ENCODE results near the gene MPP1. TPM values are rescaled to one million over a fixed set of nuclear protein-coding genes. Genes with fewer than 3 reads are reported as not detected.

Gene MPP1
- total and polyA plus RNA-seq, 2 of the 8 experiments (the other 6 are each of a cell fraction or from before 2014, with no cell fraction given), result 7.6 to 13.4 TPM

DNA sequence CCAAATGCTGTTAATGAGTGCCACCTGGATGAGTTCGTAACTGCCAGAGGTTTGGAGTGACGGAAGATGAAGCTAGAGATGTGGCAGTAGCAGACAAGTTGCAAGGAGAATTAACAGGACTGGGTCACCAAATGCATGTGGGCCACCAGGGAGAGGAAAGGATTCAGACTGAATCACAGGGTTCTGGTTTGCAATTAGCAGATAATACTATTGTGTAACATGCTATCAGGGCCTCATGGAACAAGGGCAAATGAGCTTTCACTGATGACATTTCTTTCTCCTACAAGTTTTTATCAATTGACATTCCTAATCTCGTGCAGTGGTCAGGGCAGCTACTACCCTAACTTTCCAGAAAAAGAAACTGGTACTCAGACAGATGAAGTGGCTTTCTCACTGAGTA lies 75.8 kb downstream of the MPP1 start:
- Histone ChIP-seq H3K56ac (replicated peaks; ENCODE audit: insufficient read length, low read depth, low read length) (no peak overlapping the region), H3K4ac (replicated peaks; ENCODE audit: insufficient read length, low read depth, low read length) (no peak overlapping the region), H3K79me2 (ENCODE audit: control insufficient read depth in 1 of 2, insufficient read depth in 2 of 2, low read length in 2 of 2) (no peaks in the 10 kb centered on the region), H3K18ac (ENCODE audit: extremely low read depth, low read length) (no peak overlapping the region), H2BK5ac (ENCODE audit: low read depth, low read length) (no peak overlapping the region), H3K23me2 (ENCODE audit: low read depth, low read length) (no peaks in the 10 kb centered on the region), H2BK120ac (replicated peaks; ENCODE audit: low read depth, low read length) (no peak overlapping the region), H3K27ac (ENCODE audit: low read depth, low read length) (no peak overlapping the region), H3K36me3 (ENCODE audit: control insufficient read depth in 2 of 4, insufficient read depth in 4 of 4, low read length in 3 of 4) (no peaks in the 10 kb centered on the region), H2AK5ac (ENCODE audit: low read depth, low read length) (no peak overlapping the region), H3K23ac (ENCODE audit: insufficient read length) (no peak overlapping the region), H2AFZ (ENCODE audit: low read length) (no peak overlapping the region), H3K4me3 (ENCODE audit: extremely low read depth in 1 of 4, insufficient read depth in 2 of 4, low read depth in 3 of 4, low read length in 4 of 4) (no peak overlapping the region), H4K91ac (replicated peaks; ENCODE audit: insufficient read length, low read length) (no peak overlapping the region), H2BK20ac (ENCODE audit: low read length) (no peak overlapping the region), H3K14ac (ENCODE audit: insufficient read length) (no peak overlapping the region), H3K27me3 (replicated peaks in 1 of 4; ENCODE audit: control insufficient read depth in 3 of 4, extremely low read depth in 1 of 4, insufficient read depth in 3 of 4, low read length in 3 of 4) (no peaks in the 10 kb centered on the region), H3K9ac (replicated peaks in 1 of 4; ENCODE audit: extremely low read depth in 1 of 4, low read depth in 3 of 4, low read length in 3 of 4) (no peak overlapping the region), H2BK12ac (ENCODE audit: low read depth, low read length) (no peak overlapping the region), H3K79me1 (ENCODE audit: low read depth, low read length) (no peaks in the 10 kb centered on the region), H3K9me3 (ENCODE audit: insufficient read depth in 2 of 2, low read depth in 1 of 2, low read length in 1 of 2) (no peaks in the 10 kb centered on the region), H4K5ac (ENCODE audit: insufficient read length, low read depth, low read length) (no peak overlapping the region), H4K20me1 (replicated peaks in 1 of 2; ENCODE audit: control insufficient read depth in 1 of 2, insufficient read depth in 2 of 2, low read length in 2 of 2) (no peaks in the 10 kb centered on the region), H3K4me2 (ENCODE audit: insufficient read depth in 1 of 2, low read depth in 2 of 2, low read length in 2 of 2) (no peak overlapping the region), H3K4me1 (replicated peaks in 1 of 4; ENCODE audit: control insufficient read depth in 3 of 4, insufficient read depth in 4 of 4, low read length in 3 of 4) (no peaks in the 10 kb centered on the region), H4K8ac (ENCODE audit: extremely low read depth, insufficient read depth, low read length) (no peak overlapping the region), H2BK15ac (ENCODE audit: low read length) (no peak overlapping the region)
- no peak for FAIRE-seq
- ChIA-PET POLR2A (ENCODE audit: partially characterized antibody) (no interaction called here), CTCF (ENCODE audit: partially characterized antibody) (interaction anchor here (1.0 to 1.6 kb wide), 3 partner anchors 13 to 19 kb away, joined by 4 to 7 read pairs (median 6); no protein-coding TSS in a partner anchor)
- no peak for TF ChIP-seq POLR2AphosphoS5 (IDR thresholded peaks at IDR 0.05; ENCODE audit: low read depth, low read length)
- no peak for DNase-seq (ENCODE audit: low read depth in 1 of 2, low spot score in 2 of 2)
- 90% methylated on average over 3 of the region's 3 CpGs; no CpG with 5 or more reads in 1 of the 2 experiments for WGBS, 2 experiments (ENCODE audit: extremely low coverage in 1 of 2, insufficient coverage in 1 of 2, insufficient read length in 1 of 2, insufficient replicate concordance in 2 of 2, low coverage in 1 of 2, low lambda C conversion rate in 2 of 2, missing lambda C conversion rate in 1 of 2)

Small RNA genes within 50 kb of the gene (small RNA-seq; reads per million reads assigned to genes)
- not detected for gene SNORA36A (ENCODE audit: insufficient read depth)

Other genes starting within 250 kb of the MPP1 start
- gene CTAG1A, start 220.4 kb downstream of the MPP1 start, total RNA-seq (2021; fragmentation: NEBNext Ultra II Directional; extraction: Animal tissue kit (Norgen Biotek cat#: 25700)), result not detected in 2 replicates
- not detected in 2 replicates for gene CTAG1A, start 220.4 kb downstream of the MPP1 start, polyA plus RNA-seq (2011; rRNA removed)
- gene CTAG1B, start 186.2 kb downstream of the MPP1 start, total RNA-seq (2021; fragmentation: NEBNext Ultra II Directional; extraction: Animal tissue kit (Norgen Biotek cat#: 25700)), result not detected in 2 replicates
- not detected in 2 replicates for gene CTAG1B, start 186.2 kb downstream of the MPP1 start, polyA plus RNA-seq (2011; rRNA removed)
- gene CTAG2, start 151.9 kb downstream of the MPP1 start, total RNA-seq (2021; fragmentation: NEBNext Ultra II Directional; extraction: Animal tissue kit (Norgen Biotek cat#: 25700)), result not detected in 2 replicates
- not detected in 2 replicates for gene CTAG2, start 151.9 kb downstream of the MPP1 start, polyA plus RNA-seq (2011; rRNA removed)
- 1.2 and 1.5 TPM in 2 replicates for gene GAB3, start 54.4 kb downstream of the MPP1 start, total RNA-seq (2021; fragmentation: NEBNext Ultra II Directional; extraction: Animal tissue kit (Norgen Biotek cat#: 25700))
- 0.48 and 0.52 TPM in 2 replicates for gene GAB3, start 54.4 kb downstream of the MPP1 start, polyA plus RNA-seq (2011; rRNA removed)
- gene DKC1, start 42.6 kb downstream of the MPP1 start, total RNA-seq (2021; fragmentation: NEBNext Ultra II Directional; extraction: Animal tissue kit (Norgen Biotek cat#: 25700)), result 134 and 143 TPM in 2 replicates
- gene DKC1, start 42.6 kb downstream of the MPP1 start, polyA plus RNA-seq (2011; rRNA removed), result 54.7 and 65.6 TPM in 2 replicates
- not detected in 2 replicates for gene SMIM9, start 29.2 kb upstream of the MPP1 start, total RNA-seq (2021; fragmentation: NEBNext Ultra II Directional; extraction: Animal tissue kit (Norgen Biotek cat#: 25700))
- not detected in 2 replicates for gene SMIM9, start 29.2 kb upstream of the MPP1 start, polyA plus RNA-seq (2011; rRNA removed)
- 26.8 and 30.2 TPM in 2 replicates for gene F8A1, start 80.9 kb upstream of the MPP1 start, total RNA-seq (2021; fragmentation: NEBNext Ultra II Directional; extraction: Animal tissue kit (Norgen Biotek cat#: 25700))
- 17.0 and 18.9 TPM in 2 replicates for gene F8A1, start 80.9 kb upstream of the MPP1 start, polyA plus RNA-seq (2011; rRNA removed)
- 2.3 and 2.6 TPM in 2 replicates for gene F8, start 217.2 kb upstream of the MPP1 start, total RNA-seq (2021; fragmentation: NEBNext Ultra II Directional; extraction: Animal tissue kit (Norgen Biotek cat#: 25700))
- gene F8, start 217.2 kb upstream of the MPP1 start, polyA plus RNA-seq (2011; rRNA removed), result 1.1 TPM in 2 replicates
- 66.0 and 67.7 TPM in 2 replicates for gene FUNDC2, start 221.4 kb upstream of the MPP1 start, total RNA-seq (2021; fragmentation: NEBNext Ultra II Directional; extraction: Animal tissue kit (Norgen Biotek cat#: 25700))
- gene FUNDC2, start 221.4 kb upstream of the MPP1 start, polyA plus RNA-seq (2011; rRNA removed), result 58.9 and 93.7 TPM in 2 replicates

All from H1 (cell line).